ENCODE data around the gene SYT15B. TPM values are rescaled to one million over a fixed set of nuclear protein-coding genes. Genes with fewer than 3 reads are reported as not detected.
"Not testable (repeated sequence)": the region's sequence is repeated elsewhere in the genome, so short reads cannot be mapped to it uniquely, and the experiment has no call there.

SYT15B gene
- total and polyA plus RNA-seq, 2 donors (not counting 3 experiments of a cell fraction or from before 2014, with no cell fraction given): 0.08 TPM; not detected in 1

DNA sequence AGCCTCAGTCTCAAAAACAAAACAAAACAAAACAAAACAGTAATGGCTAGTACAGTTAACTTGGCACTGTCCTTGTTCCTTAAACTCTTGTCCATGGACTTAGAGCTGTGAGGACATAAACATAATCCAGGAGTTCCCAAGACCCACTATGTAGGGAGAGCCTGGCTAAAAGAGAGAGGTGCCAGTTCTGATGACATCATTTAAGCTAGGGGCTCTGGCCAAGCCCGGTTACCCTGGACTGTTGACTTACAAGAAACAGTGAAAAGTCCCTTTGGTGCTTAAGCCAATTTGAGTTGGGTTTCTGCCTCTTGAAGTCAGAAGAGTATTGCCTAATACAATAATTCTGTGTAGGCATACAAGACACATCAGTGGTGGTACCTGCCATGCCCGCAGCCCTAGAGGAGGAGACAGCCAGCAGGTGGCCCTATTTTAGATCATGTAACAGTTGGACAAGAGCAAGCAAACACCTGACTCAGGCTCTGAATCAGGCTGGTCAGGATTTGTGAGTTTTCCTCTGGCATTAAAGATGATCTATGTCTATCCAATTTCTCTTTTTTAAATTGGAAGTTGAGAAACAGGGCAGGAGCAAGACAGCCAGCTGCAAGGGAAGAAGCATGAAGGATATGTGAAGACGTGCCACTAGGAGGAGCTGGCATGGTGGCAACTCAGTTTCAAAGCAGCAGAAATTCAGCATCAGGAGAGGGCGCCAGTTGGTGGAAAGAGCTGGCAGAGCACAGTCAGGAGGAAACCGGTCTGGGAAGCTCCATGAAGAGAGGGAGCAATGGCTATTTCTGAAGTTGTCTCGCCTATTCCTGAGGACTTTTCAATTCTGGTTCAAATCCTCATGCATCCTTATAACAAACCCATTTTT is 12.2 kb upstream of the SYT15B start:
- H3K27me3 ChIP-seq (ENCODE audit: control insufficient read depth in 2 of 2, insufficient read depth in 2 of 2, low read length in 2 of 2); BruUV-seq (replicated peaks); H3K9ac ChIP-seq (replicated peaks; ENCODE audit: extremely low read depth, insufficient read depth, low read length); H3K9me3 ChIP-seq (replicated peaks; ENCODE audit: control insufficient read depth, insufficient read depth, low read length); H3K36me3 ChIP-seq (ENCODE audit: control insufficient read depth in 2 of 2, extremely low read depth in 1 of 2, insufficient read depth in 2 of 2, low read length in 2 of 2); H4K20me1 ChIP-seq (replicated peaks; ENCODE audit: control insufficient read depth, extremely low read depth, insufficient read depth, low read length); FAIRE-seq; H3K79me2 ChIP-seq (ENCODE audit: control insufficient read depth, insufficient read depth, low read length); POLR2A ChIA-PET; H3K4me2 ChIP-seq (ENCODE audit: insufficient read depth, low read length); dilution Hi-C loops (cut with MboI; ENCODE audit: extremely low pct_ligation_motif_present, low sequenced_read_pairs); H3K9me1 ChIP-seq (replicated peaks; ENCODE audit: control insufficient read depth, extremely low read depth, insufficient read depth, low read length); H3K4me3 ChIP-seq (replicated peaks in 1 of 3; ENCODE audit: insufficient read depth in 1 of 3, low read depth in 1 of 3, low read length in 3 of 3); H2AFZ ChIP-seq (ENCODE audit: low read depth, low read length); H3K4me1 ChIP-seq (ENCODE audit: control insufficient read depth, extremely low read depth, insufficient read depth, low read length); H3K27ac ChIP-seq (ENCODE audit: insufficient read depth, low read depth, low read length); CTCF ChIA-PET; intact Hi-C loops (cut with micrococcal nuclease): not testable (repeated sequence)
- TF ChIP-seq, protein P1, sequence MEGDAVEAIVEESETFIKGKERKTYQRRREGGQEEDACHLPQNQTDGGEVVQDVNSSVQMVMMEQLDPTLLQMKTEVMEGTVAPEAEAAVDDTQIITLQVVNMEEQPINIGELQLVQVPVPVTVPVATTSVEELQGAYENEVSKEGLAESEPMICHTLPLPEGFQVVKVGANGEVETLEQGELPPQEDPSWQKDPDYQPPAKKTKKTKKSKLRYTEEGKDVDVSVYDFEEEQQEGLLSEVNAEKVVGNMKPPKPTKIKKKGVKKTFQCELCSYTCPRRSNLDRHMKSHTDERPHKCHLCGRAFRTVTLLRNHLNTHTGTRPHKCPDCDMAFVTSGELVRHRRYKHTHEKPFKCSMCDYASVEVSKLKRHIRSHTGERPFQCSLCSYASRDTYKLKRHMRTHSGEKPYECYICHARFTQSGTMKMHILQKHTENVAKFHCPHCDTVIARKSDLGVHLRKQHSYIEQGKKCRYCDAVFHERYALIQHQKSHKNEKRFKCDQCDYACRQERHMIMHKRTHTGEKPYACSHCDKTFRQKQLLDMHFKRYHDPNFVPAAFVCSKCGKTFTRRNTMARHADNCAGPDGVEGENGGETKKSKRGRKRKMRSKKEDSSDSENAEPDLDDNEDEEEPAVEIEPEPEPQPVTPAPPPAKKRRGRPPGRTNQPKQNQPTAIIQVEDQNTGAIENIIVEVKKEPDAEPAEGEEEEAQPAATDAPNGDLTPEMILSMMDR (IDR thresholded peaks at IDR 0.05; ENCODE audit: extremely low read depth in 1 of 2, insufficient read depth in 1 of 2, low read depth in 1 of 2, low read length in 2 of 2): peak; percentile 20 to 55
- peak; percentile 64 for DNase-seq (ENCODE audit: low read depth, low spot score)

DNA sequence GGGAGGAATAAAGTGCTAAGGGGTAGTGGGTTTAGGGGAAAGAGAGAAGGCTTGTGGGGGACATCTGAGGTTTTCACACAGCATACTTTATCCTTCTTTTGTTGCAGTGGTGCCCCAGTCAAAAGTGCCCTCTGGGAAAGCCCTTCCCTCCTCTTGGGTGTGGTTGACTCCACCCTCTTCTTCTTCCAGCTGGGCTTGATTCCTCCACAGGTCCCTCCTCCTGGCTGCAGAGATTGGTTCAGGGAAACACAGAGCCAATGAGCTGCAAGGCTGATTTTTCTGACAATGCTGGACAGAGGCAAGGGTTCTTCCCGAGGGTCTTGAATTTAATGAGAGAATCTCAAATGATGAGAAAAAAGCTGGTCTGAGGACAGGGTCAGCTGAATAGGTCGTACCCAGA is 7.4 kb upstream of the SYT15B start:
- H3K27ac ChIP-seq (ENCODE audit: insufficient read depth, low read depth, low read length); H3K4me3 ChIP-seq (replicated peaks in 1 of 3; ENCODE audit: insufficient read depth in 1 of 3, low read depth in 1 of 3, low read length in 3 of 3); H2AFZ ChIP-seq (ENCODE audit: low read depth, low read length); H3K9ac ChIP-seq (replicated peaks; ENCODE audit: extremely low read depth, insufficient read depth, low read length); H3K9me3 ChIP-seq (replicated peaks; ENCODE audit: control insufficient read depth, insufficient read depth, low read length); H3K79me2 ChIP-seq (ENCODE audit: control insufficient read depth, insufficient read depth, low read length); H3K36me3 ChIP-seq (ENCODE audit: control insufficient read depth in 2 of 2, extremely low read depth in 1 of 2, insufficient read depth in 2 of 2, low read length in 2 of 2); H3K27me3 ChIP-seq (ENCODE audit: control insufficient read depth in 2 of 2, insufficient read depth in 2 of 2, low read length in 2 of 2); CTCF ChIA-PET; FAIRE-seq; intact Hi-C loops (cut with micrococcal nuclease); BruUV-seq (replicated peaks); dilution Hi-C loops (cut with MboI; ENCODE audit: extremely low pct_ligation_motif_present, low sequenced_read_pairs); H3K4me1 ChIP-seq (ENCODE audit: control insufficient read depth, extremely low read depth, insufficient read depth, low read length); DNase-seq (ENCODE audit: low read depth, low spot score); H3K9me1 ChIP-seq (replicated peaks; ENCODE audit: control insufficient read depth, extremely low read depth, insufficient read depth, low read length); POLR2A ChIA-PET; H4K20me1 ChIP-seq (replicated peaks; ENCODE audit: control insufficient read depth, extremely low read depth, insufficient read depth, low read length); H3K4me2 ChIP-seq (ENCODE audit: insufficient read depth, low read length): not testable (repeated sequence)

DNA sequence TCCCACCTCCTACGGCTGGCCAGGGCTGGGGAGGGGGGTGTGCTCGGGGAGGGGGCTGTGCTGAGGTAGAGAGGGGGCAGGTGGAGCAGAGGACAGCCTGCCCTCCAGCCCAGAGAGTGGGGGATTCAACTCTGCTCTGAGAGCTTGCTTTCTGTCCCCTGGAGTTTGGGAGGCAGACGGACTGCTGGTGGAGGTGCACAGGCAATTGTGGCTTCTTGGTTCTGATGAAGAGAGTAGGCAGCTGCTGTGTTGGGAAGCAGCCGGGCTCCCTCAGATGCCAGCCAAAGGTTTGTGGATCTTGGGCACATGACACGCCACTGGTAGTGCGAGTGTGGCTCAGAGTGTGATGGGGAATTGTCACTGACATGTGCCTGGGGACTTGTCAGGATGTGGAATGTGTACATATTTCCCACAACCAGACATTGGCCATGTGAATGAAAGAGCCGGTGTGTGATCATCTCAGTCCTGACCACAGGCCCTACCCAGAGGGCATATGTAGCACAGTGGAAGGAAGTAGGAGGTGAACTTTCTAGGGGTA is 5.3 kb upstream of the SYT15B start:
- H3K9ac ChIP-seq (replicated peaks; ENCODE audit: extremely low read depth, insufficient read depth, low read length); H3K27ac ChIP-seq (ENCODE audit: insufficient read depth, low read depth, low read length); H3K9me1 ChIP-seq (replicated peaks; ENCODE audit: control insufficient read depth, extremely low read depth, insufficient read depth, low read length); H3K4me1 ChIP-seq (ENCODE audit: control insufficient read depth, extremely low read depth, insufficient read depth, low read length); H3K27me3 ChIP-seq (ENCODE audit: control insufficient read depth in 2 of 2, insufficient read depth in 2 of 2, low read length in 2 of 2); BruUV-seq (replicated peaks); FAIRE-seq; POLR2A ChIA-PET; H3K4me3 ChIP-seq (replicated peaks in 1 of 3; ENCODE audit: insufficient read depth in 1 of 3, low read depth in 1 of 3, low read length in 3 of 3); H3K36me3 ChIP-seq (ENCODE audit: control insufficient read depth in 2 of 2, extremely low read depth in 1 of 2, insufficient read depth in 2 of 2, low read length in 2 of 2); H3K79me2 ChIP-seq (ENCODE audit: control insufficient read depth, insufficient read depth, low read length); dilution Hi-C loops (cut with MboI; ENCODE audit: extremely low pct_ligation_motif_present, low sequenced_read_pairs); intact Hi-C loops (cut with micrococcal nuclease); H4K20me1 ChIP-seq (replicated peaks; ENCODE audit: control insufficient read depth, extremely low read depth, insufficient read depth, low read length); H2AFZ ChIP-seq (ENCODE audit: low read depth, low read length); CTCF ChIA-PET; H3K4me2 ChIP-seq (ENCODE audit: insufficient read depth, low read length); H3K9me3 ChIP-seq (replicated peaks; ENCODE audit: control insufficient read depth, insufficient read depth, low read length): not testable (repeated sequence)
- peak; percentile 0 for DNase-seq (ENCODE audit: low read depth, low spot score)

Measured in endothelial cell of umbilical vein (primary cell).